Testis (tissue), 2 donors: ENCODE measurements around the gene TRAPPC10.

Experiments used
- CTCF ChIP-seq, 3 experiments: fragments of 450-650 bp in 2 of 3; fragments of 200-600 bp in 1 of 3; sonication (generic) in 1 of 3; IDR thresholded peaks; one replicate each; pipeline ENCODE4 v1.5.1; 2016 to 2019; ENCODE audit warnings: antibody characterized with exemption in 3 of 3, mild to moderate bottlenecking in 2 of 3, moderate library complexity in 1 of 3
- POLR2A ChIP-seq: fragments of 450-650 bp; IDR thresholded peaks from one replicate; pipeline ENCODE4 v1.6.1; 2017; ENCODE audit warnings: antibody characterized with exemption, mild to moderate bottlenecking, moderate library complexity

DNA sequence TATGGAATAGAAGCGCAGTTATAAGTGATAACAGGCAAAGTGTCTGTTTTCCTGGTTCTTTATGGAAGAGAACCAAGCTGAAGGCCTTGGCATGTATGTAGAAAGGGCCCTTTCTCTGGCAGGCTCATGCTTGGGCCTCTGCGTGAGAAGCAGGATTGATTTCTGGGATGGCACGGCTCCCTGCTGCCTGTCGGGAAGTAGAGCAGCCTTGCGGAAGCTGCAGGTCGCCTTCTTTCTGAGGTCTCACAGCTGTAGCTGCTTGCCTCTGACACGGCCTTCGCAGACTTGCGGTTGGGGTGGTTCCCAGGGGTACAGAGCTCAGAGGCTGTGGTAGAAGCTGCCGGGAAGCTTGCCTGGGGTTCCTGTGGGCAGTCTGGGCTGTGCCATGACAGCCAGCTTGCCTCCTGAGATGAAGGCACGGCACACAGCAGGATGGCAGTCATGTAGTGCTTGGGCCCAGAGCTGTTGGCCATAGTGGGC lies 39.4 kb downstream of the TRAPPC10 start:
- TF ChIP-seq POLR2A (no peak), CTCF (IDR thresholded peaks at IDR 0.05) (no peak)
